Measurements from ENCODE around the gene DTNA.

Gene DTNA

GRCh38 chr18:34809451-34810072 is 99.5 kb downstream of the DTNA start:
- peak; percentile 69 for DNase-seq

- no peak for DNase-seq
These were observed 106.1 kb downstream of the DTNA start for GRCh38 chr18:34816183-34816582.

- no peak for DNase-seq
These were observed 107.5 kb downstream of the DTNA start for GRCh38 chr18:34817636-34818035.

DNA sequence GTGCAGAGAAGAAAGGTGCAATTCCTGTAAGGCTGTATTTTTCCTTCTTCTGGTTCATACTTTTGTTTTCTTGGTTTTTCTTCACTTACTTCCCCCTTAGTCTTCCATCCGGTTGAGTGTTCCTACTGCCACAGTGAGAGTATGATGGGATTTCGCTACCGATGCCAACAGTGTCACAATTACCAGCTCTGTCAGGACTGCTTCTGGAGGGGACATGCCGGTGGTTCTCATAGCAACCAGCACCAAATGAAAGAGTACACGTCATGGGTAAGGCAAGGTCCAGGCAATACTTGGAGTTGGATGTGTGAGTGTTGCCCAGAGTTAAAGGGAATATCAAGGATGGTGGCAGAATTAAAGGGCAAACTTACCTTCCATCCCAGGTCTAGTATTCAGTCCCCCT is 108.0 kb downstream of the DTNA start:
- DNase-seq, result no peak

DNA sequence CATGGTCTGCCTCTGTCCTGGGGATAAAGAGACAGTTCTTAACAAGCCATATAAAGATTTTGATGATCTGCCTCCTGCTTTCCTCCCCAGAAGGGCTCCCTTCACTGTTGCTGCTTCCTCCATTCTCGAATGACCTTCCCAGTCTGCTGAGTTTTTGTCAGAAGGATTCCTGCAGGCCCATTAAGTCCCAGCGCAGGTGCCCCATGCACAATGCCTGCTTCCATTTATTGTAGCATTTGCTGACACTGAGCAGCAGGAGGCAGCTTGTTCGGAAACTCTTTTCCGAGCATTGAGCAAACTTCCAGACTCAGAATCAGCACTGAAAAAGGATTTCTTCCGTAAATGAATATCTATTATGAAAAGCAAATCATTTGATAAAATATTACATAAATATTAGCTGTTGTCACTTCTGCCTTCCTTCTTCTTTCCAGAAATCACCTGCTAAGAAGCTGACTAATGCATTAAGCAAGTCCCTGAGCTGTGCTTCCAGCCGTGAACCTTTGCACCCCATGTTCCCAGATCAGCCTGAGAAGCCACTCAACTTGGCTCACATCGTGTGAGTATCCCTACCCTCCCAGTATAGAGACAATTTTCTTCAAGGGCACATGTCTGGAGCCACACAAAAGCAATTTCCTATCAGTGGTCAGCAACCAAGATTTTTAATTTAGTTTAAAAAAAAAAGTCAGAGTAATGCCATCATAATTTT is 110.4 kb downstream of the DTNA start:
- DNase-seq, result no peak

DNA sequence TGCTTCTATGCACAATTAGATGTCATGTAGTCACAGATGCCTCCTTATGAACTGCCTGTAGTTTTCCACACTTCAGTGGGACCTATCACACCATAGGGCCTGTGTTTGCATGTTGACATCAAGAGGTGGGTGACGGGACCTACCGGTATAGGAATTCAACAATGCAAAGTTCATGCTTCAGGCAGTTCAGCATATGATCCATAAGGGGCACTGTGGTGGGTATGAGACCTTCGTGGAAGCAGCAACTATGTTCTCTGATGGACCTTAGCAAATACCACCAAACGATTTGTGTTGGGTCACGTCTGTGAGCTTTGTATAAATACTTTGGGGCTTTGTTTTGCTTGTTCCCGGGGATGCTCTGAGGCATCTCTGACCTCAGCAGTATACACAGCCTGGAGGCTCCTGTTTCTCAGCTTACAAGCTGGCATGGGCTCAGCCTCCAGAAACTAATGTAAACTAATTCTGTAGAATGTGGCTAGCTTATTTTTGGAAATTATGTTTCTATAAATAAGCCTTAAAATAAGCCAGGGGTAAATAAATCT is 111.6 kb downstream of the DTNA start:
- peak; percentile 7 for DNase-seq

- peak; percentile 49 for DNase-seq
These were observed 118.0 kb downstream of the DTNA start for GRCh38 chr18:34828093-34828492.

- no peak for DNase-seq
These were observed 124.8 kb downstream of the DTNA start for GRCh38 chr18:34834897-34835296.

GRCh38 chr18:34835466-34835865 is 125.4 kb downstream of the DTNA start:
- no peak for DNase-seq

- DNase-seq, result no peak
These were observed 127.7 kb downstream of the DTNA start for GRCh38 chr18:34837769-34838272.

DNA sequence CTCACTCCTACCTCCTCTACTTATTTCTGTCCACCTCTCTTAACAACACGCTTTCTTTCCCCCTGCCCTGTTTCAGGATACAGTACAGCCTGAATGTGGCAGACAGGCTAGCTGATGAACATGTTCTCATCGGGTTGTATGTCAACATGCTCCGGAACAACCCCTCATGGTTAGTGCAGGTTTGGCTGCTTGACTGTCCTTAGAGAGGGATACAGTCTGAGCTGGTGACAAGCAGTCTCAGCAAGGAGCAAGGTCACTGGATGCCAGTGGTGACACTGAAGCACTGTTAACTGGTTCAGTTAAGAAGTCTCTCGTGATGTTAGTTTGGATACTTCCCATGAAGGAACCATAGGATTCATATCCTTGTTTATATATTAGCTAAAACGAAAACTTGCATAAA is 128.6 kb downstream of the DTNA start:
- no peak for DNase-seq

- DNase-seq, result no peak
These were observed 130.2 kb downstream of the DTNA start for GRCh38 chr18:34840256-34840826.

GRCh38 chr18:34841891-34842290 is 131.8 kb downstream of the DTNA start:
- no peak for DNase-seq

DNA sequence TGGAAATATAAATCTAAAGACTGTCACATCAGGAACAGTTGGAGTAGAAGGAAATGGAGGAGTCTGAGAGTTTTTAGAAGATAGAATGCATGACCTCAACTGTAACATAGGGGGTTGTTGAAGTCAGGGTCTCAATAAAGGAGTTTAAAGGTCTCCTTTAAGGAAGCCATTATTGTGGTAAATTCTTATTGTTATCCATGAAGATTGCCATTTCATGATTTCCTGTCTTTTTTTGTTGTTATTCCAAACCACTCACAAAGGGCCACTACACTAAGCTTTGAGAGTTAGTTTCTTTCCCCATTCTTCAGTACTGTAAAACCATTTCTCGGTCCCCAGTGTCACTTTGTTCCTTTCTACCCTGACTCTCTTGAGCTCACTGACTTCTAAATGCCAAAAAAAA is 134.0 kb downstream of the DTNA start:
- no peak for DNase-seq

- DNase-seq, result no peak
These were observed 134.8 kb downstream of the DTNA start for GRCh38 chr18:34844732-34845459.

GRCh38 chr18:34847408-34847807 is 137.3 kb downstream of the DTNA start:
- no peak for DNase-seq

DNA sequence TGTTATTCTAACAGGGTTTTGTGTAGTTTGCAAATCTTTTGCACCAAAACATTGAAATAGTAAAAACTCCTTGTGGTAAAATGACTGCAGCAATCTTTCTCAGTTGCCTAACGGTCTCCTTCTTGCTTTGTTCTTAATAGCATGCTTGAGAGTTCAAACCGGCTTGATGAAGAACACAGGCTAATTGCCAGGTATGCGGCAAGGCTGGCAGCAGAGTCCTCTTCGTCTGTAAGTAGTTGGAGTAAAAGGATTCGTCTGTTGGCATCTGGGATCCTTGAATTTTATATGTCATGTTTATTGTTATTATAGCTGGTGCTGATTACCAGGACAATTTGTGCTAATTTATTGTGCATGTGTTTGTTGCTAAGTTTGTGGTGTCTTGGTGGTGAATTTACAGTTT is 138.1 kb downstream of the DTNA start:
- DNase-seq, result no peak

DNA sequence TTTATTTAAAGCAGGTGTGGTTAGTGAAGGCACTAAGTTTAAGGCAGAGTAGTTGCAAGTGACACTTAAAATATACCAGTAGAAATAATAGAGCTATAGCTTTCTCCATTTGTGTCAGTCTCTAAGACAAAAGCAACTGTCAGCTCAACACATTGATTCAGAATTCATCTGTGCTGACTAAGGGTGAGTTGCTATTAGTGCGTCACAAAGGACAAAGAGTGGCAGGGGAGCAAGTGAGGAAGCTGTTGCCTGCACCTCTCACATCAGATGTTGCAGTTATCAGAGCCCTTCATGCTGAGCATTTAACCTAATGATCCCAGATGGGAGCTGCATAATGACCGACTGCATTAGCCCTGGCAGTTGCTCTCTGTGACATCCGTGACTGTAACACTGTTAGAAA is 138.6 kb downstream of the DTNA start:
- no peak for DNase-seq

- DNase-seq, result no peak
These were observed 147.2 kb downstream of the DTNA start for GRCh38 chr18:34857320-34857719.

DNA sequence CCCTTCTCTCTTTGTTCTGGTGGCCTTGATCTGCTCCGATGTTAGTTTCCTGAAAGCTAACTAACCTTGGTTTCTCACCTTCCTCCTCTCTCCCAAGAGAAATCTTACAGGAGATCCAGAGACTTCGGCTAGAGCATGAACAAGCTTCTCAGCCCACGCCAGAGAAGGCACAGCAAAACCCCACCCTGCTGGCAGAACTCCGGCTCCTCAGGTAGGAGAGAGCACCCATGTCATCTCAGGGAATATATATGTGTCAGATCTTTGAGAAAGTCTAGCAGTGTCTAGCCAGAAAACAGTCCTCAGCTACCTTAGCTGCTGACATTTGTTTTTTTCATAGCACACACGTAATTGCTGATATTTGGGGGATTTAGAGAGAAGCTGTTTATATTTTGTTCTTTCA is 148.1 kb downstream of the DTNA start:
- DNase-seq, result no peak

GRCh38 chr18:34859496-34859895 is 149.4 kb downstream of the DTNA start:
- no peak for DNase-seq

- no peak for DNase-seq
These were observed 152.5 kb downstream of the DTNA start for GRCh38 chr18:34862561-34862960.

- DNase-seq, result no peak
These were observed 153.6 kb downstream of the DTNA start for GRCh38 chr18:34863702-34864101.
